Measurements from ENCODE around the gene TSPAN8. TPM values are rescaled to one million over a fixed set of nuclear protein-coding genes. Genes with fewer than 3 reads are reported as not detected.
"Not testable (repeated sequence)": the region's sequence is repeated elsewhere in the genome, so short reads cannot be mapped to it uniquely, and the experiment has no call there.

Gene TSPAN8
- total RNA-seq, 1 donor from 2014 or later = not detected

DNA sequence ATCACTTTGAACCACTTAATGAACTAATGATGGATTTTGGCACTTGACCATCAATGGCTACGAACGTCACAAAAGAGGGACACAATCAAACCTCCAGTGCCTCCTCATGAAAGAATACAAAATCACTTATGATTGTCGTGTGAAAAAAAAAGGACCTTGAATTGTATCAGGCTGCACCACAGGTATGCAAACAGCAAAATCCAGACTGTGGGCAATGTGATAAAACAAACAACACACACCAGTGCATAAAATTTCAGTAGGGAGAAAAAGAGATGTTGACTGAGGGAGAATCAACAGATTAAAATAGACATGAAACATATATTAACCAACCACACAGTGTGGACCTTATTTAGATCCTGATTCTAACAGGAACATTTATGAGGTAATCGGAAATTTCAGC lies 2.6 kb downstream of the TSPAN8 start:
- H3K4me2 ChIP-seq = no peak overlapping the region
- no peaks in the 10 kb centered on the region for H4K20me1 ChIP-seq (ENCODE audit: low read depth)
- H3K4me1 Mint-ChIP-seq = no peaks in the 10 kb centered on the region
- H3K9me3 Mint-ChIP-seq = no peaks in the 10 kb centered on the region
- no peaks in the 10 kb centered on the region for H3K79me2 ChIP-seq (ENCODE audit: low read depth)
- no peaks in the 10 kb centered on the region for H3F3A ChIP-seq (ENCODE audit: low read depth)
- H3K9ac ChIP-seq = no peak overlapping the region
- no peak overlapping the region for H3K27ac Mint-ChIP-seq
- H3K4me3 Mint-ChIP-seq = no peak overlapping the region
- DNase-seq (ENCODE audit: low spot score) = no peak
- no peak overlapping the region for H3K4me3 ChIP-seq
- no peaks in the 10 kb centered on the region for H3K27me3 Mint-ChIP-seq (ENCODE audit: insufficient read depth, low read depth)
- H3K27ac ChIP-seq = no peak overlapping the region
- H3K36me3 Mint-ChIP-seq = no peaks in the 10 kb centered on the region
- no peaks in the 10 kb centered on the region for H3K9me3 ChIP-seq (ENCODE audit: low read depth)
- H3K27me3 ChIP-seq = no peaks in the 10 kb centered on the region
- H3K36me3 ChIP-seq = no peaks in the 10 kb centered on the region
- TF ChIP-seq CTCF (IDR thresholded peaks at IDR 0.05) = no peak
- no peak for TF ChIP-seq EZH2phosphoT487 (IDR thresholded peaks at IDR 0.05)
- TF ChIP-seq EZH2 (IDR thresholded peaks at IDR 0.05) = no peak
- no peak overlapping the region for H2AFZ ChIP-seq (replicated peaks)
- H3K4me1 ChIP-seq = peaks cover 8% of the 10 kb centered on the region

- H3K4me1 Mint-ChIP-seq = no peaks in the 10 kb centered on the region
- TF ChIP-seq EZH2 (IDR thresholded peaks at IDR 0.05) = no peak
- TF ChIP-seq CTCF (IDR thresholded peaks at IDR 0.05) = no peak
- no peak for TF ChIP-seq EZH2phosphoT487 (IDR thresholded peaks at IDR 0.05)
- Histone ChIP-seq H3K27ac (no peak overlapping the region), H3K4me1 (peaks cover 2% of the 10 kb centered on the region), H3K4me3 (no peak overlapping the region), H3K27me3 (no peaks in the 10 kb centered on the region), H3K36me3 (no peaks in the 10 kb centered on the region), H4K20me1 (ENCODE audit: low read depth) (no peaks in the 10 kb centered on the region), H3K9me3 (ENCODE audit: low read depth) (no peaks in the 10 kb centered on the region), H3K9ac (no peak overlapping the region), H2AFZ (replicated peaks) (no peak overlapping the region), H3F3A (ENCODE audit: low read depth) (no peaks in the 10 kb centered on the region), H3K79me2 (ENCODE audit: low read depth) (no peaks in the 10 kb centered on the region), H3K4me2 (no peak overlapping the region)
- H3K27ac Mint-ChIP-seq = no peak overlapping the region
- no peaks in the 10 kb centered on the region for H3K27me3 Mint-ChIP-seq (ENCODE audit: insufficient read depth, low read depth)
- no peak overlapping the region for H3K4me3 Mint-ChIP-seq
- no peaks in the 10 kb centered on the region for H3K9me3 Mint-ChIP-seq
- no peak for DNase-seq (ENCODE audit: low spot score)
- H3K36me3 Mint-ChIP-seq = no peaks in the 10 kb centered on the region
Observed at GRCh38 chr12:71152851-71153250, 4.9 kb downstream of the TSPAN8 start.

GRCh38 chr12:71150041-71150440 lies 7.8 kb downstream of the TSPAN8 start:
- H3K36me3 Mint-ChIP-seq; H3K9me3 ChIP-seq (ENCODE audit: low read depth); H3K9me3 Mint-ChIP-seq; H3K4me2 ChIP-seq; H3F3A ChIP-seq (ENCODE audit: low read depth); H3K4me3 ChIP-seq; H3K4me1 Mint-ChIP-seq; H3K27ac ChIP-seq; H3K36me3 ChIP-seq; H3K27ac Mint-ChIP-seq; H3K4me1 ChIP-seq; H3K27me3 ChIP-seq; H3K27me3 Mint-ChIP-seq (ENCODE audit: insufficient read depth, low read depth); H2AFZ ChIP-seq (replicated peaks); H3K79me2 ChIP-seq (ENCODE audit: low read depth); H4K20me1 ChIP-seq (ENCODE audit: low read depth); DNase-seq (ENCODE audit: low spot score); H3K4me3 Mint-ChIP-seq; H3K9ac ChIP-seq: not testable (repeated sequence)

- H3K27ac ChIP-seq = no peak overlapping the region
- H3K9me3 Mint-ChIP-seq = no peaks in the 10 kb centered on the region
- no peak overlapping the region for H3K9ac ChIP-seq
- TF ChIP-seq CTCF (IDR thresholded peaks at IDR 0.05) = no peak
- no peak for TF ChIP-seq EZH2 (IDR thresholded peaks at IDR 0.05)
- no peak for TF ChIP-seq EZH2phosphoT487 (IDR thresholded peaks at IDR 0.05)
- H3F3A ChIP-seq (ENCODE audit: low read depth) = no peaks in the 10 kb centered on the region
- no peaks in the 10 kb centered on the region for H3K27me3 ChIP-seq
- no peak overlapping the region for H3K4me3 Mint-ChIP-seq
- no peak overlapping the region for H3K4me3 ChIP-seq
- peaks cover 5% of the 10 kb centered on the region for H3K27me3 Mint-ChIP-seq (ENCODE audit: insufficient read depth, low read depth)
- H3K27ac Mint-ChIP-seq = no peak overlapping the region
- H3K9me3 ChIP-seq (ENCODE audit: low read depth) = no peaks in the 10 kb centered on the region
- H4K20me1 ChIP-seq (ENCODE audit: low read depth) = no peaks in the 10 kb centered on the region
- H3K4me2 ChIP-seq = no peak overlapping the region
- H3K4me1 ChIP-seq = peaks cover 3% of the 10 kb centered on the region
- H3K36me3 Mint-ChIP-seq = no peaks in the 10 kb centered on the region
- H3K4me1 Mint-ChIP-seq = peaks cover 8% of the 10 kb centered on the region
- DNase-seq (ENCODE audit: low spot score) = no peak
- no peak overlapping the region for H2AFZ ChIP-seq (replicated peaks)
- no peaks in the 10 kb centered on the region for H3K36me3 ChIP-seq
- no peaks in the 10 kb centered on the region for H3K79me2 ChIP-seq (ENCODE audit: low read depth)
Observed at GRCh38 chr12:71144682-71145081, 13.1 kb downstream of the TSPAN8 start.
